PC-9 (cell line): Measurements from ENCODE around the gene RAB40AL.

Experiments
- CTCF ChIP-seq: fragments of 200-600 bp; sonication (generic); conservative IDR thresholded peaks from 2 replicates; pipeline ENCODE4 v1.6.1; 2017; ENCODE audit warnings: mixed run types, antibody characterized with exemption, mild to moderate bottlenecking, moderate library complexity
- EZH2 ChIP-seq: fragments of 200-600 bp; sonication (generic); IDR thresholded peaks from 2 replicates; pipeline ENCODE4 v1.8.0; 2017; ENCODE audit warnings: antibody characterized with exemption, low read depth

- TF ChIP-seq EZH2 (no peak), CTCF (no peak)
Observed at GRCh38 chrX:102930990-102931756, 5.9 kb upstream of the RAB40AL start.
